ENCODE measurements around the gene GPR151.
"Not testable (repeated sequence)": the region's sequence is repeated elsewhere in the genome, so short reads cannot be mapped to it uniquely, and the experiment has no call there.

GPR151 gene

DNA sequence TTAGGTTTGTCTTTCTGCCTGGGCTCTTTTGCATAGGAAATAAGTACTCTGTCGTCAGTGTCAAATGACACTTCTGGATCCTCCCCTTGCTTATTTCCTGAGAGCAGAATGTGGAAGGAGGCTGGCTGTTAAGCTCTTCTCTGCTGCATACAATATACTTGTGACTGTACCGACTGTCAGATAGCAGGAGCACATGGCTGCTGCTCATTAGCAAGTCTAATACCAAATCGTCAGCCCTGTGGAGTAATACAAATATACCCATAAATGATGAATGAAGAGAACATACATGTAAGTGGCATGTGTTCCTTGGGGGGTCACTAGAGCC is at the start of gene GPR151:
Gene GPR151, minus strand, starts transcription at position 40 of the 325 bp plus-strand sequence. CDS start 77 bp downstream, outside the sequence.
- no peak for DNase-seq

DNA sequence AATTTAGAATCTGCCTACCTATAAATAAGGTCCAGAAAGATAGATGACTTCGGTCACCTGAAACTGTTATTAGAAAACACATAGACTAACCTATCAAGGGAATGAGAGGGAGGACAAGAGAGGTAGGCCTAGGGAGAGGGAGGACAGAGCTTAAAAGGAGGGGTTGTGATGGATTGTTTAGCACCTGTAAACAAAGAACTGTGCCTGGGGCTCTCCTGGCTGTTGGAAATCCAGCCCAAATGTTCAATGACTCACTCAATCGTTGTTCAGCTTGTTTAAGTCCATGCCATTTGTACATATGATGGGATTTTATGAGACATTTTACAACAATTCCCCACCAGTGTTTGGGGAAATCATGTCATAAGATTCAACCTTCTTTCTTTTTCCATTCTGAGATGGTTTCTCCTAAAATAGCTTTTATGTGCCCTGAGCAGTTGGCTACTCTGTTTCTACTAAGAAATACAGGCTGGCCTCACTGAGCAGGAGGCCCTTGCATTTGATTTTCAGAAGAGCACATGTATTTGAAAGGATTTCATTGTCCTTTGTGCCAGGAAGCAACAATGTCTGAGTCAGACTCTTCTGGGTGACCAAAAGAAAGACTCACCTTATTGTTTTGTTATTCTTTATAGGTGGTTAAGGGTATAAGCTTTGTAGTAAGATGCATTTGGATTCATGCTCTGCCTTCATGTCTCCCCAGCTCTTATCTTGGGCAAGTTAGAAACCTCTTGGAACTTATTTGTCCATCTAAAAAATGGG is 48.2 kb upstream of the GPR151 start:
- DNase-seq, result no peak

DNA sequence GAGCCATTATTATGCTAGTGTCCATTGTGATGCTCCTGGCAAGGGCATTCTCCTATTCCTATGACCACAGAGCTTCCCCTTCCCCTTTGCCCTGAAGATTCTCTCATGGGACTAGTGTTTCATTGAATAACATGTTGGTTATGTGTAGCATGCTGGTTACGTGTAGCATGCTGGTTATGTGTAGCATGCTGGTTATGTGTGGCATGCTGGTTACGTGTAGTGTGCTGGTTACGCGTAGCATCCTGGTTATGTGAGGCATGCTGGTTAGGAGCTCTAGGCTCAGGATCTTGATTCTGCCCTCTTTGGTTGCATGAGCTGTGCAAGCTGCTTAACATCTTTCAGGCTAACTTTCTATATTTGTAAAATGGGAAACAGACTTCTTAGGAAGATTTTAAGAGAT is 46.5 kb upstream of the GPR151 start:
- DNase-seq, result no peak

DNA sequence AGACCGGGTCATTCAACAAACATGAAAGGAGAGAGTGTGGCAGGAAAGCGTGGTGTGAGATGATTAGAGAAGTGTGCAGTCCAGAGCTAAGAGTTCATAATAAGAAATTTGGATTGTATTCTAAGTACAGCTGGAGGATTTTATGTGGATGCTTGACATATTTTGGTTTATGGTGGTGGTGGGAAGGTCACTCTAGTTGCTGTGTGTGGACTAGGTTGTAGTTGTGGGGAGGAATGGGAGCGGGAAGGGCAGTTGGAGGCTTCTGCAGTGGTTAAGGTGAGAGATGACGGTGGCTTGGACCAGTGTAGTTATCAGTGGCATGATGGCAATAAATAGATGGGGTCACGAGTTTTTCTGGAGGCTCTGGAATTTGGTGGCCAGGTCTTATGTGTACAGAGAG is 45.7 kb upstream of the GPR151 start:
- DNase-seq, result no peak

DNA sequence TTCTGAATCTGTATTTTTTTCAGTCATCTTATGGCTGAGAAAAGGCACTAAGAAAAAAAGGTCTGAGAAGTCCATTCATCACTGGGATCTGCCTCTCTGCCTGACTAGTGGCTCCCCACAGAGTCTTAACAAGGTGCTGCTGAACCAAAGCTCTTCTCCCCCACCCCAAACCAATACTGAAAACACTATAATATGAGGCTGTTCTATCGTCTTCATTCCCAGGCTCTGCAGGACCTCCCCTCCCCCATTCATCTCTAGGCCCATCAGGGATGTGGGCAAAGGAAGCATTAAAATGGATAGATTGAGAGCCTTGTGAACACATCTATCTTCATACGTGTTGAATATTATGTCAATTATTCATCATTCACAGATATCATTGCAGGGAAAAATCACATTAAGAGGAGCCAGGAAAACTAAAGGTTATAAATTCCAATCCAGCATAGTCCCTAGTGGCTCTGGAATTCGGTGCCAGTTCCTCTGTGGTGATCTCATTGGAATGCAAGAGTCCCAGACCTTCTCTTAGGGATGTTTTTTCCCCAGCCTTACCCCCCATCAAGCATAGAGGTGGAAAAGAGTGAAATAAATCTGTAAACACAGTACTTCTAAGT is 44.3 kb upstream of the GPR151 start:
- no peak for DNase-seq

DNA sequence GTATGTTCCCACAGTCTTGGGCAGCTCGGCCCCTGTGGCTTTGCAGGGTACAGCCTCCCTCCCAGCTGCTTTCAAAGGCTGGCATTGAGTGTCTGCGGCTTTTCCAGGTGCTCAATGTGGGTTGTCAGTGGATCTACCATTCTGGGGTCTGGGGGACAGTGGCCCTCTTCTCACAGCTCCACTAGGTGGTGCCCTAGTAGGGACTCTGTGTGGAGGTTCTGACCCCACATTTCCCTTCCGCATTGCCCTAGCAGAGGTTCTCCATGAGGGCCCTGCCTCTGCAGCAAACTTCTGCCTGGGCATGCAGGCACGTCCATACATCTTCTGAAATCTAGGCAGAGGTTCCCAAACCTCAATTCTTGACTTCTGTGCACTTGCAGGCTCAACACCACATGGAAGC is 40.9 kb upstream of the GPR151 start:
- not testable (repeated sequence) for DNase-seq

DNA sequence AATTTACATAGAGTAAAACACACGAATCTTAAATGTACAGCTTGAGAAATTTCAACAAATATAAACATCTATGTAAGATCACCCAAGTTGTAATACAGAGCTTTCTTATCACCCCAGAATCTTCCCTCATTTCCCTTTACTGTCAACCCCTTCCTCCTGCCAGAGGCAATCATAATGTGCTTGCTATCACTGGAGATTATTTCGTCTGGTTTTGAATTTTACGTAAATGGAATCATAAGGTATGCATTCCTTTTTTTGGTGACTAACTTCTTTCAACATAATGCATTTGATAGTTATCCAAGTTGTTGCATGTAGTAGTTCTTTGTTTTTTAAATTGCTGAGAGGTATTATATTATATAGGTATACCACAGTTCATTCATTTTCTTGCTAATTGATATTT is 37.5 kb upstream of the GPR151 start:
- no peak for DNase-seq

DNA sequence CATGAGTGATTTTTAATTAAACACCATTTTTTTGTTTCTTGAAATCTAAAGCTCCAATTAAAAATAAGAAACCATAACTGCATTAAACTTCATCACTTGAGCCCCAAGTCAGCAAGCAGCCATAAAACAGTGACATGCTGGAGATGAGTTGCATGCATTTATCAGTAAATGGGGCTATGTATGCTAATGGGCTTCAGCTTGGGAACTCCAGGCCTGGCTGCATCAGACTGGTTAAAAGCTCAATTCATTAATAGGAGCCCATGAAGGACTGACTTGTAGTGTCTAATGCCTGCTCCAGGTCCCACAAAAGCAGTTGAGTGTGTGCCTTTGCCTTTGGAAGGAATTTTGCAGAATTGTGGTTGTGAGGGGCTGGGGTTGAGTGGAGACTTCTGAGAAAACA is 33.6 kb upstream of the GPR151 start:
- DNase-seq, result no peak

DNA sequence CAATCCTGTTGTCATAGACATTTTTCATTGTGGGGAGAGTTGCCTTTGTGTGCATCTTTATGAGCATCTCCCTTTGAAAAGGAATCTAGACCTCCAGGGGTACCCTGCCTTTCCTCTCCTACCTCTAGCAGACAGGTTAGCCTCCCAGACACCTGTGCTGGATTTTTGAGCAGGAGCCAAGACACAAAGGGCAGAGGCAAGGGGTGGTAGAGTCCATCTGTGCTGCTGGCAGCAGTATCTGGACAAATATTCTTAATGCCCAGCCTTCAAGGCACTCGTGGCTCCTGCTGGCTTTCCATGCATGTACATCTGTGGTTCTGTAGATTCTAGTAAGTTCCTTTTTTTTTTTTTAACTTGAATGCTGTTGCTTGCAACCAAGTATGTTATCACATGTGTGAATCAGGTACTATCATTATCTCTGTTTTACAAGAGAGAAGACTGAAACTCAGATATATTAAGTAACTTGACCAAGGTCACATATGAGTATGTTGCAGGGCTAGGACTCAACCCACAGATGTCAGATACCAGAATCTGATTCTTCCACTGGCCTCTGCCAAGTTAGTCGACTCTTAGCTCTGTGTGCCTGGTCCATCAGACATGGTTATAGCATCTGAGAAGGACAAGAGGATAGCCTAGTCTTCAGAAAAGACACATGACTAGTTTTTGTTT is 32.9 kb upstream of the GPR151 start:
- no peak for DNase-seq

DNA sequence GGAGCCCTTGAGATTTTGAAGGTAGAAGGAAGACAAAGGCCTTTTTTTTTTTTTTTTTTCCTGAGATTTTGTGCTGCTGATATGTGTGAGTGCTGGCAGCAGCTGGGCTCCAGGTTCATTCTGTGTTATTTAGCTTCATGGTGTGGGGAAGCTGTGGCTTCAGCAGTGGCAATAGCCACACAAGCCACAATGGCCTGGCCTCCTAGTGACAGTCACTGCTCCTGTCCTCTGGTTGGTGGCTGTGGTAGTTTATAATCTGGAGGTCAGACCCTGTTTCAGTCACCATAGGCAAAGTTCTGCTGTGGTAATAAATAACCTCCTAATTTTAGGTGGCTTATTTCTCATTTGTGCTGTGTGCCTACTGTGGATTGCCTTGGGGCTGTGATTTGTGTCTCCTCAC is 28.2 kb upstream of the GPR151 start:
- no peak for DNase-seq

DNA sequence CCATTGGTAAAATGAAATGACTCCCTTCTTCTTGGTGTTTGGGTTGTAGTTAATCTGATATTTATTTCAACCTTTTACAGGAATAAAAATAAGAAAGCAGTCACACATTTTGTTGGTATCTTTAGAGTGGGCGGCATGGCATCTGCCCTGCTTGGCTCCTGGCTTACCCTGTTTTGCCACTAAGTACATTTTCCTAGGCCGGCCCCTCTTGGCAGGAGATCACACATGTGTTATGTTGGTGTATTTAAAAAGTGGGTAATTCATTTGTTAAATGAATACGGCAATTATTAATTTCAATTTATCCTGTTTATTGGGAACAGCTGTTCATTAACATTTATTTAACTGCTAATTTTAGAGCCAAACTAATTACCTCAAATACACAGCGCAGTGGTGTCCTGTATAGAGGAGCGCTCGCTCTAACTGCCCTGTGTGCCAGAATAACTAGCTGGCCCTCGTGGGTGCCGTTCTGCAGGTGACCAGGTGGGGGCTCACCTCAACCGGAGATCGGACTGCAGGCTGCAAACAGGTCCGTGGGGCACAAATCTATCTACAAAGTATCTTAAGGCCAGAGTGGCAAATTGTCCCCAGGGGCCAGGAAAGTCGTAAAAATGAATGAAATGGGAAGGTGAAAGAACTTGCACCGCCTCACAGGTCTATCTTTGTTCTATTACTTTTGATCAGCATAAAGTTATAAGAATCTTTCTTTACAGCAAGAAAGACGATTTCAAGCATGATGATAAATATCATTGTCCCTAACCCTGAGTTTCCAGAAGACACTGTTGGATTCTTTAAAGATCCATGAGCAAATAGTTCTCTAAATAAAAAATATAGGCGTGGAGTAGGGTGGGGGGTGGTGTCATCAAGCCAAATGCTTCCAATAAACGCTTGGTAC is 26.2 kb upstream of the GPR151 start:
- DNase-seq, result peak; percentile 76

DNA sequence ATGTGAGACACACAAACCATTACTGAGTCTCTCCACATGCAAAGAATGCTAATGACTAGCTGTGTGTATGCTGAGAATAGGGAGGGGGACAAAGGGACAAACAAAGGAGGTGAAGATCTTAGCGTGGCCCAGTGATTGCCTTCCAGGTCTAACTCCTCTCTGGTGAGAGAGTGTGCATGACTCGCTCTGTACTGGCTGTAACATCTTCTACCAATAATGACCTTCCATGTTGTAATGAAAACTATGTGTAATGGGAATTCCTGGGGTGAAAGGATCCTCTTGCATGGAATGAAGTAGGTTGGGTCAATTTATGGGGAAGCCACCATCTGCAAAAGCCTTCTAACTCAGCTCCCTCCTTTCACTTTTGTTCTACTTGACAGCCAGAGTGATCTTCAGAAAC is 24.4 kb upstream of the GPR151 start:
- DNase-seq, result no peak

DNA sequence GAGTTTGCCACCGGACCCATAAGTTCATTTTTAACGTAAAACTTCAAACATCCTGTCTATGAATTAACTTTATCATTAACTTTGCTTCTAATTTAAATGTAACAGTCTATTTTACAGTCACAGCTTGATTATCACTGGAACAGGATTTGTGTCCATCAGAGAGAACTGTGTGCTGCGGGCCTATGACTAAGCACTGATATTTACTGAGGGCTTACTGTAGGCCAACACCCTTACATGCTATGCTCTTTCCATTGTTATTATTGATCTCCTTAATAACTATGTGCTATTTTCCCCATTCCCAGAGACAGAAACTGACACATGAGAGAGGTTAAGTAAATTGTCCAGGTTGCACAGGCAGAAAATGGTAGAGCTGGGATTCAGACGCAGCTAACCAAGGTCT is 24.0 kb upstream of the GPR151 start:
- DNase-seq, result no peak

DNA sequence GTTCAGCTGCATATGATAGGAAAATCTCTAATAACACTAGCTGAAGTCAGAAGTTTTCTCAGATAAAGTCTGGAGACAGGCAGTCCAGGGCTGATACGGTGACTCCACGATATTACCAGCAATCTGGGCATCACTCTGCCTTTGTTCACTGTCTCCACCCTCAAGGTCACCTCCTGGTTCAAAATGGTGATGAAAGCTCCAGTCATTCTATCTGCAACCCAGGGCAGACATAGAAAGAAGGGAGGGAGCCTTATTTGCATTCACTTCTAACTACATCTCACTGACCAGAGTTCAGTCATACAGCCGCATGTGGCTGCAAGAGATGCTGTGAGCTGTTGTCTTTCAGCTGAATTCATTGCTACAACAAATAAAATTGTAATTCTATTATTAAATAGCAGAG is 22.4 kb upstream of the GPR151 start:
- DNase-seq, result no peak

DNA sequence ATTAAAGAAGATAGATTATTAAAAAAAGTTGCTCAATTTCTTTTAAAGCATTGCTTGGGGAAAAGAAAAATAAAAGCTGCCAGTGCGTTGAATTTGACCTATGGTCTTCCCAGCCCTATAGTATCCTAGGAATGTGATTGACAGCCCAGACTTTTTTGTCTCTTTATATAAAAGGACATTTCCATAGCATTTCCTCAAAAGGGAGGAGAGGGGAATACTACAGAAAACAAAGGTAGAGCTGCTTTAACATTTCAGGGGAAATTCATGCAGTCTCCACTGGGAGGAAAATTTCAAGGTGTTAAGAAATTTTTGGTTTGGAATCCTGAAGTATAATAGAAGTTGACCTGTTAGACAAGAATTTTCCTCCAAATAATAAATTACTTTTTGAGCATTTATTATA is 17.9 kb upstream of the GPR151 start:
- DNase-seq, result no peak

DNA sequence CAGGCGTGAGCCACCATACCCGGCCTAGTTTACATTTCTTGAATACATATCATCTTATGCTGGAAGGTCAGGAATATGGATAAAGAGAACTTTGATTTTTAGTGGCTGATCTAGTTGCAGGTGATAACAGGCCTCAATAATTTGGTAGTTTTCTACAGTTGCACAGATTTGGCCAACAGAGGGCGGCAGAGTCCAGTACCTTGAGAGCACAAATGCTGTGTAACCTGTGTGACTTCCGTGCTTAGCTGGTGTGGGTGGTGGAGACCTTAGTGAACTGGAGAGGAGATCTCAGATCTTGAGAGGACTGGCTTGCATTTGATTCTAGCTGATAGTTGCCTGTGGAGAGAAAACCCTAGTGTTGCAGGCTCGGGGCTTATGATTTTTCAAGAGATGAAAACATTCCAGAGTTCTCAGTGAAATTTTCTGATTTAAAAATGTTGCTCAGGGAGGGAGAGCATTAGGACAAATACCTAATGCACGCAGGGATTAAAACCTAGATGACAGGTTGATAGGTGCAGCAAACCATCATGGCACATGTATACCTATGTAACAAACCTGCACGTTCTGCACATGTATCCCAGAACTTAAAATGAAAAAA is 17.4 kb upstream of the GPR151 start:
- DNase-seq, result peak; percentile 85

DNA sequence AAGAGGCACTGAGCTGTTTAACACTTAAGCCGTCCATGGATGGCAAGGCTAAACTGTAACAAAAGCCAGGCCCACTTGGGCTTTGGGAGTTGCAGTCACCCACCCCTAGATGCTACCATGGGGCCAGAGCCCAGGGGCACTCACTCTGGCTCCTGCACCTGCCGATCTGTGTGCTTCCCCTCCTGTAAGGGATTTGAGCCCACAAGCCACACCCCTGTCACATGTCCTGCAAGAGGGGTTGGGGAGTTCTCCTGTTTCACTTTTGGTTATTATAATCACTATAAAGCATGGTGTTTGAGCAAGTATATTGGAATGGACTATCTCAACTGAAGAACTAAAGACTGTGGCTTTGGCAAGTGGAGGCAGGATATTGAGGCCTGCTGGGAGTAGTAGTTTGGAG is 14.0 kb upstream of the GPR151 start:
- DNase-seq, result peak; percentile 24

DNA sequence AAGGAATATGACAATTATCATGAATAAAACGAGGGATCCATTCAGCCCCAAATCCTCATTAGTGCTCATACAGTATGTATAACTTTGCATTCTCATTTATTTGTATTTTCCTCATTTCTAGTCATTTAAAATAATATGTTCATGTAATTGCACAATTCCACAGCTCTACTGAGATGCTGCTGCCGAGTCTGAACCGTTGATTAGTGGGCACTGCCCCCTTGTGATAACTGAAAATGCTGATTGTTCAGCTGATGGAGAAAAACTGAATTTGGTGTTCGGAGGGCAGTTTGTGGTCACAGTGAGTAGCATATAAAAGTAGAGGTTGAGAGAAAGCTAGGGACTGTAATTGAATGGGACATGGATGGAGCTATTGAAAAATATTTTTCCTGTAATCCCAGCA is 12.2 kb upstream of the GPR151 start:
- DNase-seq, result no peak

DNA sequence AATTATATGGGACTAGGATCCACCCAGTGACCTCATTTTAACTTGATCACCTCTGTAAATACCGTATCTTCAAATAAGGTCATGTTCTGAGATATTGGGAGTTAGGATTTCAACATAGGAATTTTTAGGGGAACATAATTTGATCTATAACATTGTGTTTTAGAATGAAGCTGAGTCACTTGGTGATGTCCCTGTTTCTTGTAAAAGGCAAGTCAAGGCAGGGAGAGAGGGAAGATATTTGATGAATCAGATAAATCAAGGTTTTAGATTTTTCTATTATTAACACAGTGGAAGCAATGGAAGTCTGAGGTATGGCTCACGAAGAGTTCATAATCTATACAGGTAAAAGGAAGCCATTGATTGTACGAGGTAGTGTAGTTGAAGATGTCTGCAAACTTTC is 11.8 kb upstream of the GPR151 start:
- DNase-seq, result no peak

DNA sequence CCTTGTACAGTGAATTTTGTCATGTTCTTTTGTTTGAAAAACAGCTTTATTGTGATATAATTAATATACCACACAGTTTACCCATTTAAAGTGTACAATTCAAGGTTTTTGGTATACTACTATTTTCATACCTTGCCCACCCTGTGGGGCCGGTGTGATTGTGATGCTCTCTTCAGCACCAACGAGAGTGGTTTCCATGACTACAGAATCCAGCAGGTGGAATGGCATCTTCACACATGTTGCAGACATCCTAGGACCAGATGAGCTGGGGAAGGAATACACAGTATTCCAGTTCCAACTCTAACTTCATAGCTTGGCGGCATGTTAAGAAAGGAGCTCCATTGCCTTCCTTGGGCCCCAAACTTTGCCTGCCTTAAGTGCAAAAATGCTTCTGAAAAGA is 7.7 kb upstream of the GPR151 start:
- DNase-seq, result no peak

DNA sequence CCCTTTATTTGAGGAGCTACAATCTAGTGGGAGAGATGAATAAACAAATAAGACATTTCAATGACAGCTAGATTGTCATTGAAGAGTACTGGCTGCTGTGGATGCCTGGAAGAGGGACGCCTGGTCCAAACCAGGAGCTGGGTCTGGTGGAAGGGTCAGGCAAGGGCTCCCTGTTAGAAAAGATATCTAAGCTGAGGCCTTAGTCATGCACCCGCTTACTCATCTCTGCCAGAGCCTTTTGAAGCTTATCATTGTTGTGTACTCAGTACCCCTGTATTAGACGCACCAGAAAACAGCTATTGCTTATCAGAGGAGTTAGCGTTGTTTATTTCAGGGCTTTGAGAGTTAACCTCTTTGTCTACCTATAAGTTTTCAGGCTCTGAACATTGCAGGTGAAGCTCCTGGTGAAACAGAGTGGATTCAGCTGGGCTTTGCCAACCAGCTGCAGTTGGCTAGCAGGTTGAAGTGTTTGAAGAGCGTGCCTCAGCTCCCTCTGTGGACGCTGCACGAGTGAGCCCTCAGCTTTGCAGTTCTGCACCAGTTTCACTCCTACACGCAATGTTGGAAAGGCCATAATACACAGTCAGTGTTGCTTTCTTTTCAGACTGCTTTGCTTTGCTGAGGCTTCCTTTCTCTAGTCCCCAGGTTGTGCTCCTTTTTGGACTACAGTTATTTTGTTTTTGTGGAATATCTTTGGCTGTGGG is 5.6 kb upstream of the GPR151 start:
- no peak for DNase-seq

DNA sequence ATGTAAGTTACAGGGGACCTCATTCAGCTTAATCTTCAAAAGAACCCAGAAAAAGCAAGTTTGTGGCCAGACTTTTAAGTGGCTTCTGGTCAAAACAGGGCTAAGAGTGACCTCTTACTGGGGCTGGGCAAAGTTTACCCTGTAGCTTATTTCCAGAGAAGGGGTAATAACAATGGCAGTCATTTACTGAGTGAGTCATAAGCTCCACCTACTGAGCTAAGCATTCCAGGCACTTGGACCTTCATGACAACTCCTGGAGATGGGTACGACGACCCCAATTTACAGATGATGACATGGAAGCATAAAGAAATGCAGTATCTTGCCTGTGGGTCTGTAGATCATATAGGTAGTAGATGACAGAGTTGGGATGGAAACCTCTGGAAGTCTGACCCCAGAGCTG is 4.7 kb upstream of the GPR151 start:
- DNase-seq, result no peak
